Measurements from ENCODE around the gene GALNT17.
"Not testable (repeated sequence)": the region's sequence is repeated elsewhere in the genome, so short reads cannot be mapped to it uniquely, and the experiment has no call there.

GALNT17 gene

DNA sequence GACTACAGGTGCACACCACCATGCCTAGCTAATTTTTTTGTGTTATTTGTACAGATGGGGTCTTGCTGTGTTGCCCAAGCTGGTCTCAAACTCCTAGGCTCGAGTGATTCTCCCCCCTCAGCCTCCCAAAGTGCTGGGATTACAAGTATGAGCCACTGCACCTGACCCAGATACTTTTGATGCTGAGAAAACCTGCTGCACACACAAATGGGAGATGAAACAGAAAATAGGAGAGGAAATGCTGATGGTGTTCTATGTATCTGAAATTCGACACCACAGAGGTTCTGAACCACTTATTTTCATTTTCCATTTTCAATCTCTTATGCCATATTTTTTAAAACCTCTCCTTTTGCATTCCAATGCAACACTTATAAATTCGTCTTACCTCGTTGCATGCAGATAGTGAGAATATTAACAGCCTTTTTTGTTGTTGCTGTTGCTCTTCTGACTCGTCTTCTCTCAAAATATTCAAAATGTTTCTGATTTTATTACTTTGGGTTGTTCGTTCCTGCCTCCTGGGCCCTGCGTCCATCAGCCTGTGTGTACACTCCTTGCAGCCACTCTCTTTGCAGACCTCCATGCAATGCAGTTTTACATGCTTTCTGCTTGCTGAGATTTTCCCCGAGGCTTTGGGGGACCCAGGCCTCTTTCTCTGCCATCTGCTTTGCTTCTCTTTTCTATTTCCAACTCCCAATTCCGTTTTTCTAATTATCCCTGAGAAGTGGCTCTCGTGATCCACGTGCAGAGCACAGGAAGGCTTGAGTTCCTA lies 556.1 kb downstream of the GALNT17 start:
- no peak for DNase-seq (ENCODE audit: low read depth)

DNA sequence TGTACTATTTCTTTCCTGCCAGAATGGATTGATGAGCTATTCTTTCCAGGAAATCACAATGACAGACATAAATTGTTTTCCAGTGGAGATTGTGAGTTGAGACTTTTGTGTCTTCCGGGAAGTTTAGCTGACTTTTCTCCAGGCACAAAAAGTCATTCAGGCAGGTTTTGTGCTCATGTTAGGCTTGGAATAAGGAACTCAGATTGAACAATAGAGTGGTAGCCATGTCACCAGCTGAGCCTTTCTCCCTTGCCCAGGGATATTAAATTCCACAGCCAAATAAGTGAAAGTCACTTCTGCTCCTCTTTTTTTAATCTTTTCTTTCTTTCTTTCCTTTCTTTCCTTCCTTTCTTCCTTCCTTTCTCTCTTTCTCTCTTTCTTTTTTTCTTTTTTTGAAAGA lies 559.6 kb downstream of the GALNT17 start:
- no peak for DNase-seq (ENCODE audit: low read depth)

DNA sequence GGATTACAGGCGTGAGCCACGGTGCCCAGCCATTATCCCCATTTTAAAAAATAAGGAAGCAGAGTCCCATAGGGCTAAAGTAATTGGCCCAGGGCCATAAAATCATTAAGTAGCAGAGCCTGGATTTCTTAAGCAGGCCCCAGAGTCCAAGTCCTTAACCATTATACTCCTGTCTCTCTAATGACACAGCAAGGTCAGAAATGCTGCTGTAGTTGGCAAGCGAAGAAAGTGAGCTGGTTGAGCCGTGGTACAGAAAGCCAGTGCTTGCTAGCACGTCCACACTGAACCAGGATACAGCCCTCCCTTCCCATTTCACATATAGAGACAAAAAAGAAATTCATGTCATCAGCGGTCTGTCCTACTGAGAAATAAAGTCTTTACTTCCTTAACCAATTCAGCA lies 562.7 kb downstream of the GALNT17 start:
- no peak for DNase-seq (ENCODE audit: low read depth)

DNA sequence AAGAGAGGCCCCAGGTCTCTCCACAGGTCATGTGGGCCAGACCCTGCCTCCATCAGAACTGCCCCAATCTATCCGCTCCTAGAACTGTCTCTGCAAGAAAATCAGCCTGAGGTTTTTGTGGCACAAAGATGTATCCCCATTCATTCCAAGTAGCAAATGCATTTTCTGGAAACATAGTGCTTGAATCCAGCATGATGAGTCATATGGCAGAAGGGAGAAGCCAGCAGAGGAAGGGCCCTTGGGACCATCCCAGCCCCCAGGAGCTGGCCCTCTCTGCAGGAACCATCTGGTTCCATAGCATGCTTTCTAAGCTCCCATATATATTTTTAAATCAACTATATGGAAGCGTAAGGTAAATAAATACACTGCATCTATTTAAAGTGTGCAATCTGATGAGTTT lies 563.2 kb downstream of the GALNT17 start:
- no peak for DNase-seq (ENCODE audit: low read depth)

DNA sequence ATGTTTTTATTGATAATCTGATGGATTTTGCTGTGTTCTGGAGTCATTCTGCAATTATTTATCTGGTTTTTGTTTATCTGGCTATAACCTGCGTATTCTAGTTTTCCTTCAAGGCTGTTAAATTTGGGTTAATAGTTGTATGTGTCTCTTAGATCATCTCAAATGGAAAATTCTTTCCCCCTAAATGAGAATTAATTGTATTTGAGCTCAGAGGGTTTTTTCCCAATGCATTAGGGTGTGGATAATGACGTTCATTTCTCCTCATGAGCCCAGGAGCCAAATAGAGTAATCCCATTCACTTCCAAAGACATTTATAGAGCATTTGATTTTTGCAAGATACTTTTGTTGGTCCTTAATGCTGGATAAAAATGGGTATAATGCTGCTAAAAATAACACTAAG lies 564.6 kb downstream of the GALNT17 start:
- DNase-seq (ENCODE audit: low read depth), result no peak

DNA sequence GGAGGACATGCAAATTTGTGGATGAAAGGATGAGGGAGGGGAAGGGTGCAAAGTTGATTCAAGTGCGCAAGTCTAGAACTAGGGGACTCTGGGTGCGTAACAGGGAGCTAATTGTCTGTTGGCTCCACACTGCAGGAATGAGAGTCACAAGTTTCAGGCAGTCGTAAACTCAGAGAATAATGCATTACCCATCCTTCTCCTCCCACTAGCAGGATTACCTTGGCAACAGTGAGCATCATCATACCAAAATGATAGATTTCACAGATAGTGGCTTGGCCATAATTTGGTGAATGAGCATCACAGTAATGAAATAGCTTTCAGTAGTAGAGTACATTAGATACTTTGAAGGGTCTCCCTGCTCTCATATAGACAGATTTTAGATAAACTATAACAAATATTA lies 565.5 kb downstream of the GALNT17 start:
- DNase-seq (ENCODE audit: low read depth), result no peak

DNA sequence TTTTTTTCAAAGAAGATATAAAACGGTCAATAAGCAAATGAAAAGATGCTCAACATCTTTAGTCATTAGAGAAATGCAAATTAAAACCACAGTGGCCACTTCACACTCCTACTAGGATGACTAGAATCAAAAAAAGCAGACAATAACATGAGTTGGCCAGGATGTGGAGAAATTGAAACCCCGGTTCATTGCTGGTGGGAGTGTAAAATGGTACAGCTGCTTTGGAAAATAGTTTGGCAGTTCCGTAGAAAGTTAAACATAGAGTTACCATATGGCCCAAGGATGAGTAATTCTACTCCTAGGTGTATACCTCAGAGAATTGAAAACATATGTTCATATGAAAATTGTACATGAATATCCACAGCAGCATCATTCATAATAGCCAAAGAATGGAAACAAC lies 573.3 kb downstream of the GALNT17 start:
- DNase-seq (ENCODE audit: low read depth), result no peak

DNA sequence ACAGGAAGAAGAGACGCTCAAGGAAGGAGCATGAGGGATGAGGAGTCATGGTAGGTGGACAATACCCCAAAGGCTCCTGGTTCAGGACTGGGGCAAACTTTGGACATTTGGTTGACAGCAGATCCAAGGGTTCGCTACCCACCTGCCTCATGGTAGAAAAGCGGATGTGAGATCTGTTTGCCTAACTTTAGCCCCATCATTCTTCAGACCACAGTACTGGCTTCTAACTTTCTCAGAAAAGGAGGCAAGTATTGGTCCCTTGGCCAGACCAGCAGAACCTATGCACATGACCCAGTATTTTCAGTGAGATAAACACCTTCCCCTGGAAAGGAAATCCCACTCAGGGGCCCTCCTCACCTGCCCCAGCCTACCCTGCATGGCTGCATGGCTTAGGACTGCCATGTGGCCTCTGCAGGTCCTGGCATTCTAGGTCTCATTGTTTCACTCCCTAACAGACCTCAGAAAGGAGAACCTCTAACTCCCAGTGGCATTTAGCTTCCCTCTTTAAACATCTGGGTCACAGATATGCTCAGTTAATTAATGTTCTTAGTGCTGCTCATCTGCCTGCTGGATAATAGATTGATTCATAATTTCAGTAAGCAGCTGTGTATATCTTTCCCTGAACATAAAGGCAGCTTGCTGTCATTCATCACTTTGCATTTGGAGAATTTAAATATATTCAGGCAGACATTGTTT lies 574.1 kb downstream of the GALNT17 start:
- DNase-seq (ENCODE audit: low read depth), result no peak

DNA sequence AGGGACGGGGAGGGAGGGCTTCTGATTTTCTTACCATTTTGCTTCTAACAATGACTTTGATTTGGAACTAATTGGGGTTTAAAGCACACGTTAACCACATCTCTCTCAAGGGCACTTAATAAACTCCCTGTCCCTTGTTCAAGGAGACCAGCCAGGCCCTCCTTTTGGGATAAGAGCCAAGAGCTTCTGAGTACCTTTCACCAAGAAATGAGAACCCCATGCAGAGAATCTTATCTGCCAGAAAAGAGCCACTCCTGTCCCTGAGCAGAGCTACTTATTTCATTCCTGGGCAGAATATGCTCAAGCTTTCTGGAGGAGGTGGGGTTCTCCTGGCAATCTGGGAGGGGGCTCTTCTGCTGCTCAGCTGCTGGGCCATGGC lies 574.6 kb downstream of the GALNT17 start:
- no peak for DNase-seq (ENCODE audit: low read depth)

DNA sequence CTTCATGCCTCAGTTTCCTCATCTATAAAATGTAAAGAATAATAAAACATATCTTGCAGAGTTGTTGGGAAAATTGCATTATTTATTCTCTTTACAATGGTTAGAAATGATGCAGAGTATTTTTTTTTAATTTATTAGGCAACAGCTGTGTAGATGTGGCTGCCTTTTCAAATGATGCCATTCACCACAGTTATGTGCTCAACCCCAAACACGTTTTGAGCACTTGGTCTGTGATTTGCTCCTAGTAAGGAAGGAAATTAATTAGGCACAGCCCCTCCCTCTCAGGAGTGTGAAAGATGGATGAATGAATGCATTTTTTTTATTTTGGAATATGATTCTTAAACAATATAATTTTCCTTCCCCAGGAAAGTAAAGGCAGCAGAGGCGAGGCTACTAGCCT lies 575.1 kb downstream of the GALNT17 start:
- no peak for DNase-seq (ENCODE audit: low read depth)

DNA sequence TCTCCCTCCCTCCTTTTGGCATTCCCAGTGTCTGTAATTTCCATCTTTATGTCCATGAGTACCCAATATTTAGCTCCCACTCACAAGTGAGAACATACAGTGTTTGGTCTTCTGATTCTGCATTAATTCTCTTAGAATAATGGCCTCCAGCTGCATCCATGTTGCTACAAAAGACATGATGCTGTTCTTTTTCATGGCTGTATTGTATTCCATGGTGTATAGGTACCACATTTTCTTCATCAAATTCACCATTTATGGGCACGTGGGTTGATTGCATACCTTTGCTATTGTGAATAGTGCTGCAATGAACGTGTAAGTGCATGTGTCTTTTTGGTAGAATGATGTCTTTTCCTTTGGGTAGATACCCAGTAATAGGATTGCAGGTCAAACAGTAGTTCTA lies 576.8 kb downstream of the GALNT17 start:
- DNase-seq (ENCODE audit: low read depth), result no peak

DNA sequence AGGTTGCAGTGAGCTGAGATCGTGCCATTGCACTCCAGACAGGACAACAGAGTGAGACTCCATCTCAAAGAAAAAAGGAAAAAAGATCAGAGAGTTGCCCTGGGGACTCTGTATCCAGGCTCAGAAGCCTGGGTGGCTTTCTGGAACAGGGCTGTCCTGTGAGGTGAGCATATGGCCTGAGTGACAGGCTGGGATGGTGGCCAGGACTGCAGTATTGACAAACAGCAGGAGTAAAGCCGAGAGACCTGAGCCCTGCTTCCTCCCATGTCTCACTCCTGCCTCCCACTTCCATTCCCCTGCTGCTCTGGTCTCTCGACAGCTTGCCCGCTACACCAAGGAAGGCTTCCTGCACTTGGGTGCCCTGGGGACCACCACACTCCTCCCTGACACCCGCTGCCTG lies 578.5 kb downstream of the GALNT17 start:
- no peak for DNase-seq (ENCODE audit: low read depth)

DNA sequence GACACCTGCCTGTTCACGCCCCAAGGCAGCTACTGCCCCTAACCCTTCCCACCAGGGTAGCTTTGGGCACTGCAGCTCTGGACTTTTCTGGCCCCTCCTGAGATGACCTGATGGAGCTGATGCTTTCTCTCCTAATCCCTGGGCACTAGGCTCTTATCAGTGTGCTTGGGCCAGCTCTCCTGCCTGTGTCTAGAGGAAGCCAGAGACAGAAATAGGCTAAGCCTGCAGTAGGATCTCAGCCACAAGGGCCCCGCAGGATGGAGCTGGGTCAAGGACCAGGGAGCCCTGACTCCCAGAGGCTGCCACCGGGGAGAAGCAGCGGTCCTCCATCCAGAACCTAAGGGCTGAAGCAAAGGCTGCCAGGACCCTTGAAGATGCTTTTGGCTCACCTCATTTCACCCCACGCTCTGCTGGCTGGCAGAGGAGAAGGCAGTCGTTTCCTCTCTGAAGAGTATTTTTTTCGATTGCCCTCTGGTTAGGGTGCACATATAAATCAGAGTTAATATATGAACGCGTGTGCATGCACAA lies 580.8 kb downstream of the GALNT17 start:
- no peak for DNase-seq (ENCODE audit: low read depth)

DNA sequence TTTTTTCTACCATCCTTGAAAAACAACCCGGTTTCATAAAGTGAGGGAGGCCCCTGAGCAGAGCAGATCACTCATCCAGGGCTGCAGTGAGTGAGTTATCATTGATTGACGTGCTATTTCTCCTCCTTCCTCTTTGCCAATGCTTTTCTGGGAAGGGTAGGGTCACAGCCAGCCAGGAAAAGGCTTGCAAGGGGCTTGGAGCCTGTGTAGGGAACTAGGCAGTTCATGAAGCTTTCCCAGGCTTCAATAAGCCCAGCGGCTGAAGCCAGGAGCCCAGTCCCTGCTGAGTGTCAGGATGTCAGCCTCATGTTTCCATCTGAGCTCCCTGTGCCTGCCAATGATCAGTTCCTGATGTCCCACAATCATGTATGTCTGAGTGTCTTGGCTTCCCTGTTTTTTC lies 584.7 kb downstream of the GALNT17 start:
- DNase-seq (ENCODE audit: low read depth), result no peak

DNA sequence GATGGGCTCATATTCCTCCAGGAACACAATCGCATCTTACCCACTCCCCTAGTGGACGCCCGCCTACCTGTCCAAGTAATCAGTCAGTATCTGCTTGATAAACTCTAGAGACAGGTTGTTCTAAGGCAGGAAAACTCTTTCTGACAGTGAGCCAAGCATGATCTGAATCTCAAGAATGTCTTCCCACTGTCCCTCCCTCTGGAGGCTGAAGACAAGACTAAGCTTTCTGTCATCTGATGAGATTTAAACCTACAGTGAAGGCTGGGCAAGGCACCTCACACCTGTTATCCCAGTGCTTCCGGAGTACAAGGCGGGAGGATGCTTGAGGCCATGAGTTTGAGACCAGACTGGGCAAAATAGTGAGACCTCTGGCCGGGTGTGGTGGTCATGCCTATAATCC lies 586.6 kb downstream of the GALNT17 start:
- no peak for DNase-seq (ENCODE audit: low read depth)

DNA sequence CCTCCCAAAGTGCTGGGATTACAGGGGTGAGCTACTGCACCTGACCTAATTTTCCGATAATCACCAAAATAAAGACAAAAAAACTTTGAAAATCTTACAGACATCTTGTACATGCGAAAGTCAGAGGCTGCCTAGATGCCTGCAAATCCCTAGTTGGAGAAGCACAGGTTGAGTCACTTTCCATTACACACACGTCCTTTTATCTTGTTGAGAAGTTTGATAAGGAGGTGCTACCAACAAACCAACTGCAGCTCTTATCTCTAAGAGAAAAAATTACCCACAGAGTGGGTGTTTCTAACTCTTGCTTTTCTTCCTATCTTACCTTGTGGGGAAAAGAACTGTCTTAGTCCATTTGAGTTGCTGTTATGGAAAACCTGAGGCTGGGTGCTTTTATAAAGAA lies 589.8 kb downstream of the GALNT17 start:
- no peak for DNase-seq (ENCODE audit: low read depth)

DNA sequence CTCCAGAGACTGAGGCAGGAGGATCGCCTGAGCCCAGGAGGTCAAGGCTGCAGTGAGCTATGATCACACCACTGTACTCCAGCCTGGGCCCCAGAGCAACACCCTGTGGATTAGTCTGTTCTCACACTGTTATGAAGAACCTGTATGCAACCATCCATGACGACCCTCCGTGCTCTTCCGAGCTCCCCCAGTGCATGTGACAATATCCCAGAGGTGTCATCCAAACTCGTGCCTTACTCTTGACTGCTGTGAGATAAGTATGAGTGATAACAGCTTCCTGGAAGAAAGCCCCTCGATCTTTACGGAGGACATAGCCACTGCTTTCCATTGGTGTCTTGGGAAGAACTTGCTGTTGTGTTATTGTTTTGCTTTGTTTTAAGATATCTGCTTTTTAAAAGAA lies 591.9 kb downstream of the GALNT17 start:
- no peak for DNase-seq (ENCODE audit: low read depth)

DNA sequence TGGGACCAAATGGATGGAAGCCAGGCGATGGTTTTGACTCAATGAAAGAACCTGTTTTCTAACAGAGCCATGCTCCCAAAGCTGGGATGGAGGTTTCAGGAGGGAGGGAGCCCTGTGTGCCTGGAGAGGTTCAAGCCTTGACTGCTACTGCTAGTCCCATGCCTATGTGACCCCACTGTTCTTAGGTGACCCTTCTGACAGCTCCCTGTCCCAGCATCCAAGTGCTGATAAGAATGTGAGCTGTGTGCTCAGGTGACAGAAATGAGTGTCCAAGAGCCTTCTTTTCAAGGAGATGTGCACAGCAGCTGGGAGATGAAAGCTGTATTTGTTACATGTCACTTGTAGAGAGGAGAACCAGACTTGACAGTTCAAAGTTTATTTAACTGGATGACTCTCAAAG lies 595.4 kb downstream of the GALNT17 start:
- no peak for DNase-seq (ENCODE audit: low read depth)

DNA sequence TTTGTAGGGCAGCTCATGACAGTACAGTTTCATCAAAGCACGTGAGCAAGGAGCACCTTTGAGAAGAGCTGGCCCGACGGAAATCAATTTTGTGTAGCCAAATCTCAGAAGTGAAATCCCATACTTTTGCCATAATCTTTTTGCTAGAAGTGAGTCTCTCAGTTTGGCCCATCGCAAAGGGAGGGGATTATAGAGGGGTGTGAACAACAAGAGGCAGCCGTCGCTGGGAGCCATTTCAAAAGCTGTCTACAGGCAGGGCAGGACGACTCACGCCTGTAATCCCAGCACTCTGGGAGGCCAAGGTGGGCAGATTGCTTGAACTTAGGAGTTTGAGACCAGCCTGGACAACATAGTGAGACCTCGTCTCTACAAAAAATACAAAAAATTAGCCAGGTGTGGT lies 599.8 kb downstream of the GALNT17 start:
- DNase-seq (ENCODE audit: low read depth), result no peak

DNA sequence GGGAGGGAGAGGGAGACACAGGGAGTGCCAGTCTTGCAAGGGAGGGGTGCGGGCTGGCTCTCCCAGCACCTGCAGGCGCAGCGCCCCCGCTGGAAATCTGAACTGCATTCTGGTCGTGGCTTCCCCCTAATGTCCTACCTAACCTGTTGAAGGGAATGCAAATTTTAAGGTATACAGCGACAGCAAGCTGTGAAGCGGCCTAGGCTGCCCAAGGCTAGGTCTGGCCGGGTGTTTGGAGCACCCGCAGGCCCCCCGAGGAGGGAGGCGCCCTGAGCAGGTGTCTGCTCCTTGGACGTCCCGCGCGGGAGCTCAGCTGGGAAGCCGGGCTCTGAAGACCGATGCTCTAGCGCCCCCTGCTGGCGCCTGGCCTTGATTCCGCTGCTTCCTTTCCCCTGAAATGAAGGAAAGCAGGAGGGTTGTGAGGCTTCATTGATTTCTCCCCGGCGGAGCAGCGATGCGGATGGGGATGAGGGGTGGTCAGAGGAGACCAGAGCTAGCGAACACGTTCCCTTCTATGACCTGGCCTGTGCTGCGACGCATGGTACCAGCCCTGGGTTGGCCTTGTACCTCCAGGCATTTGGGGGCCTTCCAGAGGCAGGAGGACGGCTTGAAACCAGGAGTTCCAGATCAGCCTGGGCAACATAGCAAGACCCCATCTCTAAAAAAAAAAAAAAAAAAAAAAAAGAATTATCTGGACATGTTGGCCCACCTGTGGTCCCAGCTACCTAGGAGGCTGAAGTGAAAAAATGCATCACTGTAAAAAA lies 601.3 kb downstream of the GALNT17 start:
- peak; percentile 52 for DNase-seq (ENCODE audit: low read depth)

DNA sequence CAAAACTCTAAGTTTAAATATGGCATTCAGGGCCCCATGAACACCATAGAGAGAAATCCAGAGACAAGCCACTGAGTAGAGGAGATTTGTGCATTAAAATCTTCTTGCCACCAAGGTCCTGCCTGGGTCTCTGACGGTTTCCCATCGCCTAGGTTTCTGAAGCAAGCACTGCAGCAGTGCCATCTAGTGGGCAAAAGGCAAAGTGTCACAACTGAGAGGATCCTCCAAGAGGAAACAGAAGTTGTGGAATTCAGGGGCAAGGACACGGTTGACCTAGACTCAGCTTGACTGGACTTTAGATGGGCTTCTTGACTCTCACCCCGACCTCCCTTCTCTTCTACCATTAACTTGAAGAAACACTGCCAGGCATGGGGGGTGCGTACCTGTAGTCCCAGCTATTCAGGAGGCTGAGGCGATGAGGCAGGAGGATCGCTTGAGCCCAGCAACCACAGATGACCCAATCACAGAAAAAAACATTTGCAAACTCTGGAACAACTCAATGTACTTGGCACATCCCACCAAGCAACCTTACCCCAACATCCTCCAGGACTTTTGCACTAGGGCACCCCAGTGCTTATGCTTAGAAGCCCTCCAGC lies 604.1 kb downstream of the GALNT17 start:
- DNase-seq (ENCODE audit: low read depth), result peak; percentile 28

DNA sequence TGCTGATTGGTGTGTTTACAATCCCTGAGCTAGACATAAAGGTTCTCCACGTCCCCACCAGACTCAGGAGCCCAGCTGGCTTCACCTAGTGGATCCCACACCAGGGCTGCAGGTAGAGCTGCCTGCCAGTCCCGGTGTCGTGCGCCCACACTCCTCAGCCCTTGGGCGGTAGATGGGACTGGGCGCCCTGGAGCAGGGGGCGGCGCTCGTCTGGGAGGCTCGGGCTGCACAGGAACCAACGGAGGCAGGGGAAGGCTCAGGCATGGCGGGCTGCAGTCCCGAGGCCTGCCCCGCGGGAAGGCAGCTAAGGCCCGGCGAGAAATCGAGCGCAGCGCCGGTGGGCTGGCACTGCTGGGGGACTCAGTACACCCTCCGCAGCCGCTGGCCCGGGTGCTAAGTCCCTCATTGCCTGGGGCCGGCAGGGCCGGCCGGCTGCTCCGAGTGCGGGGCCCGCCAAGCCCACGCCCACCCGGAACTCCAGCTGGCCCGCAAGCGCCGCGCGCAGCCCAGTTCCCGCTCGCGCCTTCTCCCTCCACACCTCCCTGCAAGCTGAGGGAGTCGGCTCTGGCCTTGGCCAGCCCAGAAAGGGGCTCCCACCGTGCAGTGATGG lies 606.1 kb downstream of the GALNT17 start:
- not testable (repeated sequence) for DNase-seq (ENCODE audit: low read depth)
